Smooth muscle cell (in vitro differentiated cells): ENCODE results near the gene HOXD3. TPM values are rescaled to one million over a fixed set of nuclear protein-coding genes. Genes with fewer than 3 reads are reported as not detected.

ENCODE experiments used
- DNase-seq: peaks from one replicate; lab custom pipeline; 2025; ENCODE audit not compliant: unreplicated experiment; lab: John Stamatoyannopoulos, UW
- H2AFZ ChIP-seq: fragments of 200-600 bp; sonication (generic); 2 replicates; pipeline ENCODE4 v1.6.0; 2016; ENCODE audit warnings: antibody characterized with exemption, low read depth, mild to moderate bottlenecking
- H3F3A ChIP-seq: fragments of 200-600 bp; sonication (generic); 2 replicates; pipeline ENCODE4 v1.6.0; 2017; ENCODE audit warnings: antibody characterized with exemption, low read depth
- H3K27ac ChIP-seq: fragments of 200-600 bp; sonication (generic); 2 replicates; pipeline ENCODE4 v1.5.1; 2016; ENCODE audit warnings: low read depth, mild to moderate bottlenecking
- H3K27me3 ChIP-seq: fragments of 200-600 bp; sonication (generic); 2 replicates; pipeline ENCODE4 v1.6.1; 2016; ENCODE audit warnings: low read depth, mild to moderate bottlenecking
- H3K36me3 ChIP-seq: fragments of 200-600 bp; sonication (generic); 2 replicates; pipeline ENCODE4 v1.5.1; 2016; ENCODE audit warnings: low read depth
- H3K4me1 ChIP-seq: fragments of 200-600 bp; sonication (generic); 2 replicates; pipeline ENCODE4 v1.5.1; 2016; ENCODE audit warnings: low read depth
- H3K4me2 ChIP-seq: fragments of 200-600 bp; sonication (generic); 2 replicates; pipeline ENCODE4 v1.6.0; 2016; ENCODE audit warnings: mild to moderate bottlenecking
- H3K4me3 ChIP-seq: fragments of 200-600 bp; sonication (generic); 2 replicates; pipeline ENCODE4 v1.5.1; 2016; ENCODE audit warnings: mild to moderate bottlenecking
- H3K79me2 ChIP-seq: fragments of 200-600 bp; sonication (generic); 2 replicates; pipeline ENCODE4 v1.6.0; 2016; ENCODE audit warnings: low read depth, mild to moderate bottlenecking
- H3K9ac ChIP-seq: fragments of 200-600 bp; sonication (generic); 2 replicates; pipeline ENCODE4 v1.6.0; 2016; ENCODE audit warnings: low read depth
- H3K9me3 ChIP-seq: fragments of 200-600 bp; sonication (generic); replicated peaks from 2 replicates; pipeline ENCODE4 v1.5.1; 2016; ENCODE audit warnings: low read depth
- H4K20me1 ChIP-seq: fragments of 200-600 bp; sonication (generic); 2 replicates; pipeline ENCODE4 v1.6.0; 2016; ENCODE audit warnings: low read depth
- WGBS: methylation state at CpG from one replicate; pipeline ENCODE4 v1.1.7; 2016; ENCODE audit warnings: low lambda C conversion rate; 5-methylcytosine and 5-hydroxymethylcytosine counted together
- polyA plus RNA-seq: library from polyadenylated mRNA; unstranded; fragments of >200 nt; fragmentation: Nextera tagmentation; extraction: Ambion mirVana; gene quantifications from 2 replicates; pipeline ENCODE4 v1.2.1, GENCODE V29; 2016
- total RNA-seq: library from RNA; depleted of rRNA; stranded (reverse); fragments of >200 nt; gene quantifications from 2 replicates; pipeline ENCODE4 v1.2.3, GENCODE V29; 2014
- TF ChIP-seq, protein P1 (sequence below): fragments of 200-600 bp; sonication (generic); IDR thresholded peaks from 2 replicates; pipeline ENCODE4 v1.5.1; 2017; ENCODE audit warnings: borderline replicate concordance, mild to moderate bottlenecking, antibody characterized with exemption; ENCODE audit not compliant: insufficient read depth, poor library complexity, severe bottlenecking

The HOXD3 gene
- total and polyA plus RNA-seq, 2 experiments from 2014 or later, result not detected

DNA sequence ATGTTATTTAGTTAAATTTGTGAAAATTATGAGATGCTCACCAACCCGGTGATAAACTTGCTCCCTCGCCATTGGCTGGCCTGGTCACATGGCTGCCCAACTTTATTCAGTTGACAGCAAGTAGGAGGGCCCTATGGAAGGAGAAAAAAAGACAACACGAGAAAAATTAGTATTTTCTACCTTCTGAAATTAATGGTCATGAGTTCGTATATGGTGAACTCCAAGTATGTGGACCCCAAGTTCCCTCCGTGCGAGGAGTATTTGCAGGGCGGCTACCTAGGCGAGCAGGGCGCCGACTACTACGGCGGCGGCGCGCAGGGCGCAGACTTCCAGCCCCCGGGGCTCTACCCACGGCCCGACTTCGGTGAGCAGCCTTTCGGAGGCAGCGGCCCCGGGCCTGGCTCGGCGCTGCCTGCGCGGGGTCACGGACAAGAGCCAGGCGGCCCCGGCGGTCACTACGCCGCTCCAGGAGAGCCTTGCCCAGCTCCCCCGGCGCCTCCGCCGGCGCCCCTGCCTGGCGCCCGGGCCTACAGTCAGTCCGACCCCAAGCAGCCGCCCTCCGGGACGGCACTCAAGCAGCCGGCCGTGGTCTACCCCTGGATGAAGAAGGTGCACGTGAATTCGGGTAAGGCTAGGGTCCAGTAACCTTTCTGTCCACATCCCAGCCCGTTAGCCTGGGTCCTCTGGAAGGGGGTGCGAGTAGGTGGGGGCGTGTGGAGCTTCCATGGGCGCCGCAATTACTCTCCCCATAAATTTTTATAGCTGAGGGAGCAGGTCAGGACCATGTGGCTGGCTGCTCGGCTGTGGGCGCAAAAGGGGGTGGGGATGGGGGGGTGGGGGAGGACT lies 5.4 kb upstream of the HOXD3 start, which contains the start of gene HOXD4:
Gene HOXD4 (plus strand): TSS at position 109 of the 846 bp plus-strand sequence. CDS start 84 bp downstream, at position 193.
- Histone ChIP-seq H3K4me2 (peak within 1 kb of the TSS; percentile 85), H3K27ac (no peak within 1 kb of the TSS), H2AFZ (no peak within 1 kb of the TSS), H4K20me1 (no peaks in the 10 kb centered on the region), H3K9me3 (no peaks in the 10 kb centered on the region), H3K27me3 (peaks cover 100% of the 10 kb centered on the region), H3K36me3 (no peaks in the 10 kb centered on the region), H3K4me1 (no peaks in the 10 kb centered on the region), H3K79me2 (no peaks in the 10 kb centered on the region), H3F3A (no peaks in the 10 kb centered on the region), H3K4me3 (peak within 1 kb of the TSS; percentile 41), H3K9ac (no peak within 1 kb of the TSS)
- TF ChIP-seq, protein P1, sequence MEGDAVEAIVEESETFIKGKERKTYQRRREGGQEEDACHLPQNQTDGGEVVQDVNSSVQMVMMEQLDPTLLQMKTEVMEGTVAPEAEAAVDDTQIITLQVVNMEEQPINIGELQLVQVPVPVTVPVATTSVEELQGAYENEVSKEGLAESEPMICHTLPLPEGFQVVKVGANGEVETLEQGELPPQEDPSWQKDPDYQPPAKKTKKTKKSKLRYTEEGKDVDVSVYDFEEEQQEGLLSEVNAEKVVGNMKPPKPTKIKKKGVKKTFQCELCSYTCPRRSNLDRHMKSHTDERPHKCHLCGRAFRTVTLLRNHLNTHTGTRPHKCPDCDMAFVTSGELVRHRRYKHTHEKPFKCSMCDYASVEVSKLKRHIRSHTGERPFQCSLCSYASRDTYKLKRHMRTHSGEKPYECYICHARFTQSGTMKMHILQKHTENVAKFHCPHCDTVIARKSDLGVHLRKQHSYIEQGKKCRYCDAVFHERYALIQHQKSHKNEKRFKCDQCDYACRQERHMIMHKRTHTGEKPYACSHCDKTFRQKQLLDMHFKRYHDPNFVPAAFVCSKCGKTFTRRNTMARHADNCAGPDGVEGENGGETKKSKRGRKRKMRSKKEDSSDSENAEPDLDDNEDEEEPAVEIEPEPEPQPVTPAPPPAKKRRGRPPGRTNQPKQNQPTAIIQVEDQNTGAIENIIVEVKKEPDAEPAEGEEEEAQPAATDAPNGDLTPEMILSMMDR, result no peak
- no peak for DNase-seq
- 5% methylated on average over 45 of the region's 55 CpGs for WGBS

DNA sequence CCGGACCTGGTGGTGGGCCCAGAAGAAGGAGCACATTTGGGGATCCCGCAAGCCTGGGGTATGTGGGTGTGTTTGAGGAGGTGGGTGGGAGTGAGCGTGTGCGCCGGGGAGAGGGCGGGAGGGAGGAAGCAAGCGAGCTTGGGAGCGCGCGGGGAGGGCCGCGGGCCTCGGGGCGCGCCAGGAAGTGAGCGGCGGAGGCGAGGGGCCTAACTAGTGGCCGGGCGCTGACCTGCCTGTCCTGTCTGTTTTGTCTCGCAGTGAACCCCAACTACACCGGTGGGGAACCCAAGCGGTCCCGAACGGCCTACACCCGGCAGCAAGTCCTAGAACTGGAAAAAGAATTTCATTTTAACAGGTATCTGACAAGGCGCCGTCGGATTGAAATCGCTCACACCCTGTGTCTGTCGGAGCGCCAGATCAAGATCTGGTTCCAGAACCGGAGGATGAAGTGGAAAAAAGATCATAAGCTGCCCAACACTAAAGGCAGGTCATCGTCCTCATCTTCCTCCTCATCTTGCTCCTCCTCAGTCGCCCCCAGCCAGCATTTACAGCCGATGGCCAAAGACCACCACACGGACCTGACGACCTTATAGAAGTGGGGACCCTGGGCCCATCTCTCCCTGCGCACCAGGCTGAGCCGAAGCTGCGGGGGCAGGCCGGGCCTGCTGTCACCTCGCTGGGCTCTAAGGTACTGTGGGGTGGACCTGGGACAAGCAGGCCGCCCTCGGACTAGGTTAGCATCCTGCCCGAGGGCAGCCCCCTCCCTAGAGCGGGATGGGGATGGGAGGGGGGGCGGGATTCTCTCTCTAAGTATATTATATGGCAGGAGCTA lies 4.5 kb upstream of the HOXD3 start:
- Histone ChIP-seq H2AFZ (no peak overlapping the region), H3K27ac (no peak overlapping the region), H3K27me3 (peaks cover 100% of the 10 kb centered on the region), H3K79me2 (no peaks in the 10 kb centered on the region), H3F3A (no peaks in the 10 kb centered on the region), H3K9me3 (no peaks in the 10 kb centered on the region), H4K20me1 (no peaks in the 10 kb centered on the region), H3K4me1 (peaks cover 7% of the 10 kb centered on the region), H3K4me3 (no peak overlapping the region), H3K9ac (no peak overlapping the region), H3K4me2 (peak overlapping the region; percentile 68), H3K36me3 (no peaks in the 10 kb centered on the region)
- WGBS, result 19% methylated on average over 32 of the region's 48 CpGs
- DNase-seq, result no peak
- TF ChIP-seq, protein P1, result no peak

DNA sequence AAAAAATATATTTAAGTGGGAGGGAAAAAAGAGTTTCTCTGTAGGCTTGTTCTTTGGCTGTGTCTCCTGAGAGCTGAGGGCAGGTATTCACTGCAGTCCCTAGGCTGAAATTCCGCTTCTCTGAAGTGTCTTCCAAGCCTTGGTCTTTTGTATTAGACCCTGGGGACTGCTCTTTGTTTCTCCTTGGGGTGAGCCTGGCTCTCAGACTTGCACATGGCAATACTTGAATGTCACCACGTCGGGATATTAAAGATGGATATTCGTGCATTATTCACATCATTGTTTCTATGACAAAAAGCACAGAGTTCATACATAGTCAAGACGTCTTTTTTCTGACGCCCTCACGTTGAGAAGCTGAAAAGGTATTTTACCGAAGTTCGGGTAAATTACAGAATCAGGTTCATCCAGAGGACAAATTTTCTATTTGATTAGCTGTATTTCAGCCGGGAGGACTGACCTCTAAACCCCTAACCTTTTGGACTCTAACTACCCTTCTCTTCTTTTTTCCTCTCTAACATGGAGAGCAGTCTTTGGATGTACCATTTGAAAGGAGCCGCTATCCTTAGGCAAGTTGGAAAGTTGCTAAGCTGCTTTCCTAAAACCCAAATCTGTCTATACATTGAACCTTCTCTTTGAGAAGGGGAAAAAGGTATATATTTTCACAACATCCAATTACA lies 2.4 kb upstream of the HOXD3 start:
- TF ChIP-seq, protein P1, result no peak
- WGBS, result 21% methylated on average over 11 of the region's 11 CpGs
- H4K20me1 ChIP-seq, result peaks cover 4% of the 10 kb centered on the region
- no peaks in the 10 kb centered on the region for H3F3A ChIP-seq
- H3K27me3 ChIP-seq, result peaks cover 100% of the 10 kb centered on the region
- no peak overlapping the region for H2AFZ ChIP-seq
- no peaks in the 10 kb centered on the region for H3K36me3 ChIP-seq
- no peak overlapping the region for H3K27ac ChIP-seq
- H3K4me2 ChIP-seq, result no peak overlapping the region
- no peaks in the 10 kb centered on the region for H3K9me3 ChIP-seq
- no peaks in the 10 kb centered on the region for H3K79me2 ChIP-seq
- no peak for DNase-seq
- H3K9ac ChIP-seq, result no peak overlapping the region
- no peak overlapping the region for H3K4me3 ChIP-seq
- H3K4me1 ChIP-seq, result peaks cover 11% of the 10 kb centered on the region
